ENCODE data around the gene HNF1B.

Gene HNF1B

DNA sequence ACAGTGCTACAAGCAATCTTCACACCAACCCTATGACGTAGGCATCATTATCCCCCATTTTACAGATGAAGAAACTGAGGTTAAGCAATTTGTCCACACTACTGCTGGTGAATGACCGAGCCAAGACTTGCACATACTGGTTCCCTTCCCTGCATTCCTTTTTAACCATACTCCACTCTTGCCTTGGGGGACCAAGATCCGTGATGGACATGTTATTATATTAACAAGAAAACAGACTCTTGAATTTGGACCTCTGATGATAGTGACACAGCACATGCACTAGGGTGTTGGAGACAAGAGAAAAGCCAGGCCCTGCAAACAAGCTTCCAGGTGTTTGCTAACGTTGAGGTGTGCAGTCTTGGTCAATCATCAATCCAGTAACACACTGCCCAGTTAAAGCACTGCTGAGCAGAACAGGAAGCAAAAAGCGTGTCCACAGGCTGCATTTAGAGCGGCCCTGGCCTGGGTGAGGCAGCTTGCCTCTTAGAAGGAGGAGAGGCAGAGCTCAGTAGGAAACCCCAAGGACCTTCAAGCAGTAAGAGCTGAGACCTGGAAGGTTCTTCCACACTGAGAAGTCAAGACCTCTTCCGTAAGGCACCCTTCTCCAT, 36.7 kb downstream of the HNF1B start:
- H2BK5ac ChIP-seq (ENCODE audit: low read length): no peak overlapping the region
- H2BK120ac ChIP-seq (ENCODE audit: low read depth, low read length): no peak overlapping the region
- H4K8ac ChIP-seq (ENCODE audit: low read depth, low read length): no peak overlapping the region
- H3K79me2 ChIP-seq (ENCODE audit: control insufficient read depth, insufficient read depth, low read length): no peaks in the 10 kb centered on the region
- H3K27ac ChIP-seq (ENCODE audit: low read depth, low read length): no peak overlapping the region
- H2BK15ac ChIP-seq (replicated peaks; ENCODE audit: low read depth): no peak overlapping the region
- no peak overlapping the region for H3K18ac ChIP-seq (ENCODE audit: low read length)
- no peak overlapping the region for H3K4me2 ChIP-seq (ENCODE audit: low read length)
- no peak overlapping the region for H4K5ac ChIP-seq (ENCODE audit: low read length)
- no peak overlapping the region for H3K4me3 ChIP-seq (ENCODE audit: low read length)
- H3K36me3 ChIP-seq (ENCODE audit: control insufficient read depth, insufficient read depth, low read length): no peaks in the 10 kb centered on the region
- H3K56ac ChIP-seq (ENCODE audit: low read length): peak overlapping the region; percentile 12
- H3K4ac ChIP-seq (ENCODE audit: low read depth, low read length): no peak overlapping the region
- H2AK5ac ChIP-seq (ENCODE audit: low read length): peak overlapping the region; percentile 72
- no peaks in the 10 kb centered on the region for H3K27me3 ChIP-seq (ENCODE audit: insufficient read depth, low read length, poor library complexity)
- WGBS (ENCODE audit: extremely low coverage, insufficient coverage, low lambda C conversion rate): no CpG with 5 or more reads among the region's 7 CpGs
- no peak overlapping the region for H3K9ac ChIP-seq (ENCODE audit: low read length)
- peak overlapping the region; percentile 31 for H3K23ac ChIP-seq (ENCODE audit: low read length)
- H3K4me1 ChIP-seq (ENCODE audit: control insufficient read depth, low read depth, low read length): peaks cover 7% of the 10 kb centered on the region
- no peaks in the 10 kb centered on the region for H3K79me1 ChIP-seq (ENCODE audit: low read length)
- DNase-seq: no peak

DNA sequence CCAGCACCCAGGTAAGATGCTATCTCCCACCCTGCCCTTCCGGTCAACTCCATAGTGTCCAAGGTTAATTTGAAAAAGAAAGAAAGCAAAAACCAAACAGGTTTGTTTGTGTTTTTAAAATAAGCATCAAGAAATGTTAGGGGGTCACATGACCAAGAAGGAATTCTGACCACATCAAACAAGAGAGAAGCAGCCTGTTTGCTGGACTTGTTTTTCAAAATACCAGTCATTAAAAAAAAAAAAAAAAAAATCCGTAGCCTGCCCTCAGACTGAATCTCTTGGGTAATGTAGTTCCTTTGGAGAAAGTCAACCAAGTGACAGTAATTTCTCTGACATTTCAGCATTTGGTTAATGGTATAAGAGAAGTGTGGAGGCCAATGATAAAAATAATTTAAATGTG, 38.4 kb downstream of the HNF1B start:
- H3K27me3 ChIP-seq (ENCODE audit: insufficient read depth, low read length, poor library complexity): no peaks in the 10 kb centered on the region
- no peak overlapping the region for H3K18ac ChIP-seq (ENCODE audit: low read length)
- no peak overlapping the region for H3K4me3 ChIP-seq (ENCODE audit: low read length)
- H2BK15ac ChIP-seq (replicated peaks; ENCODE audit: low read depth): no peak overlapping the region
- H3K23ac ChIP-seq (ENCODE audit: low read length): no peak overlapping the region
- H3K79me1 ChIP-seq (ENCODE audit: low read length): no peaks in the 10 kb centered on the region
- no peaks in the 10 kb centered on the region for H3K36me3 ChIP-seq (ENCODE audit: control insufficient read depth, insufficient read depth, low read length)
- H2BK120ac ChIP-seq (ENCODE audit: low read depth, low read length): no peak overlapping the region
- no peak overlapping the region for H3K9ac ChIP-seq (ENCODE audit: low read length)
- H2BK5ac ChIP-seq (ENCODE audit: low read length): no peak overlapping the region
- no peak overlapping the region for H4K8ac ChIP-seq (ENCODE audit: low read depth, low read length)
- DNase-seq: no peak
- no peak overlapping the region for H3K56ac ChIP-seq (ENCODE audit: low read length)
- no peak overlapping the region for H2AK5ac ChIP-seq (ENCODE audit: low read length)
- H3K4ac ChIP-seq (ENCODE audit: low read depth, low read length): no peak overlapping the region
- peaks cover 14% of the 10 kb centered on the region for H3K4me1 ChIP-seq (ENCODE audit: control insufficient read depth, low read depth, low read length)
- H4K5ac ChIP-seq (ENCODE audit: low read length): no peak overlapping the region
- H3K4me2 ChIP-seq (ENCODE audit: low read length): no peak overlapping the region
- H3K27ac ChIP-seq (ENCODE audit: low read depth, low read length): no peak overlapping the region
- WGBS (ENCODE audit: extremely low coverage, insufficient coverage, low lambda C conversion rate): no CpG with 5 or more reads among the region's 2 CpGs
- no peaks in the 10 kb centered on the region for H3K79me2 ChIP-seq (ENCODE audit: control insufficient read depth, insufficient read depth, low read length)

DNA sequence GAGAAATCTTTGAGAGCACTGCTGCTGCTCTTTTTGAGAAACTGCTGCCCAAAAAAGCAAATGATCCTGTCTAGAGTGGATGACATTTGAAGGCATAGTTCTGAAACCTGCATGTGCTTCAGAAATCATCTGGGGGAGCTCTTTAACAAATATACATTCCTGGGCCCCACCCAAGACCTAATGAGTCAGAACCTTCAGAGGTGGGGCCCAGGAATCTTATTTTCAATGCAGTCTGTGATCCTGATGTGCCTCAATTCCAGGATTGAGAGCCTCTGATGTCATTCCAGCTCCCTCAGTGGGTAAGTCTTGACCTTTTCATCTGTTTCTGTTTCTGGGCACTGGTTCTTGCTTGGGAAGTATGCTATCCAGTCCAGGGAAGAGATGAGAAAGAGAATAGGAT, 42.3 kb downstream of the HNF1B start:
- no peak overlapping the region for H4K8ac ChIP-seq (ENCODE audit: low read depth, low read length)
- no peak overlapping the region for H3K4ac ChIP-seq (ENCODE audit: low read depth, low read length)
- no peak overlapping the region for H3K4me3 ChIP-seq (ENCODE audit: low read length)
- no peak overlapping the region for H3K9ac ChIP-seq (ENCODE audit: low read length)
- H3K27me3 ChIP-seq (ENCODE audit: insufficient read depth, low read length, poor library complexity): no peaks in the 10 kb centered on the region
- no peak overlapping the region for H3K27ac ChIP-seq (ENCODE audit: low read depth, low read length)
- peaks cover 7% of the 10 kb centered on the region for H3K4me1 ChIP-seq (ENCODE audit: control insufficient read depth, low read depth, low read length)
- DNase-seq: no peak
- H3K18ac ChIP-seq (ENCODE audit: low read length): no peak overlapping the region
- H3K23ac ChIP-seq (ENCODE audit: low read length): no peak overlapping the region
- no peaks in the 10 kb centered on the region for H3K79me1 ChIP-seq (ENCODE audit: low read length)
- H2AK5ac ChIP-seq (ENCODE audit: low read length): no peak overlapping the region
- H3K79me2 ChIP-seq (ENCODE audit: control insufficient read depth, insufficient read depth, low read length): no peaks in the 10 kb centered on the region
- H3K56ac ChIP-seq (ENCODE audit: low read length): peak overlapping the region; percentile 12
- H2BK5ac ChIP-seq (ENCODE audit: low read length): no peak overlapping the region
- H3K4me2 ChIP-seq (ENCODE audit: low read length): no peak overlapping the region
- no peaks in the 10 kb centered on the region for H3K36me3 ChIP-seq (ENCODE audit: control insufficient read depth, insufficient read depth, low read length)
- no peak overlapping the region for H4K5ac ChIP-seq (ENCODE audit: low read length)
- no peak overlapping the region for H2BK15ac ChIP-seq (replicated peaks; ENCODE audit: low read depth)
- H2BK120ac ChIP-seq (ENCODE audit: low read depth, low read length): no peak overlapping the region

DNA sequence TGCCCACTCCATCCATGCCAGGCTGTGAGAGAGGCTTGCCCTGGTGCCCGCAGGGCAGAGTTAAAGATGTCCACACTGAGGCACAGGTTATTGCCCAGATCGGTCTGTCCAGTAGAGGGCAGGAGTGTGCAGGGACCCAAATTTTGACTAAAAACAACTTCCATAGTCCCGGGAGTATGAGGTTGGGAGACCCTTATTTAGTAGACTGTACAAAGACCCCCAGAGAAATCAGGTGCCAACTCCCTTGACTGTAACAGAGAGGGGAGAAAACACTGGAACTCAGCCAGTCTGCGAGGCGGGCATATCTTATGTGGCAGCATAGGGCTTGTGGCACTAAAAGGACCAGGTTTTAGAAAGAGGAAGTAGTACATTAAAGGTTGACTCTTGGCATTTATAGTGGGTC, 43.4 kb downstream of the HNF1B start:
- no peak overlapping the region for H4K8ac ChIP-seq (ENCODE audit: low read depth, low read length)
- H3K9ac ChIP-seq (ENCODE audit: low read length): no peak overlapping the region
- no peak overlapping the region for H3K23ac ChIP-seq (ENCODE audit: low read length)
- no peaks in the 10 kb centered on the region for H3K27me3 ChIP-seq (ENCODE audit: insufficient read depth, low read length, poor library complexity)
- no peak overlapping the region for H2BK15ac ChIP-seq (replicated peaks; ENCODE audit: low read depth)
- peaks cover 7% of the 10 kb centered on the region for H3K4me1 ChIP-seq (ENCODE audit: control insufficient read depth, low read depth, low read length)
- no peak overlapping the region for H3K18ac ChIP-seq (ENCODE audit: low read length)
- peak overlapping the region; percentile 54 for H3K56ac ChIP-seq (ENCODE audit: low read length)
- no peak overlapping the region for H2BK5ac ChIP-seq (ENCODE audit: low read length)
- peak; percentile 47 for DNase-seq
- no peaks in the 10 kb centered on the region for H3K79me1 ChIP-seq (ENCODE audit: low read length)
- no peaks in the 10 kb centered on the region for H3K36me3 ChIP-seq (ENCODE audit: control insufficient read depth, insufficient read depth, low read length)
- H4K5ac ChIP-seq (ENCODE audit: low read length): no peak overlapping the region
- no CpG with 5 or more reads among the region's 5 CpGs for WGBS (ENCODE audit: extremely low coverage, insufficient coverage, low lambda C conversion rate)
- no peak overlapping the region for H2AK5ac ChIP-seq (ENCODE audit: low read length)
- no peaks in the 10 kb centered on the region for H3K79me2 ChIP-seq (ENCODE audit: control insufficient read depth, insufficient read depth, low read length)
- no peak overlapping the region for H3K4me3 ChIP-seq (ENCODE audit: low read length)
- no peak overlapping the region for H3K4me2 ChIP-seq (ENCODE audit: low read length)
- no peak overlapping the region for H3K4ac ChIP-seq (ENCODE audit: low read depth, low read length)
- H2BK120ac ChIP-seq (ENCODE audit: low read depth, low read length): no peak overlapping the region
- peak overlapping the region; percentile 36 for H3K27ac ChIP-seq (ENCODE audit: low read depth, low read length)

DNA sequence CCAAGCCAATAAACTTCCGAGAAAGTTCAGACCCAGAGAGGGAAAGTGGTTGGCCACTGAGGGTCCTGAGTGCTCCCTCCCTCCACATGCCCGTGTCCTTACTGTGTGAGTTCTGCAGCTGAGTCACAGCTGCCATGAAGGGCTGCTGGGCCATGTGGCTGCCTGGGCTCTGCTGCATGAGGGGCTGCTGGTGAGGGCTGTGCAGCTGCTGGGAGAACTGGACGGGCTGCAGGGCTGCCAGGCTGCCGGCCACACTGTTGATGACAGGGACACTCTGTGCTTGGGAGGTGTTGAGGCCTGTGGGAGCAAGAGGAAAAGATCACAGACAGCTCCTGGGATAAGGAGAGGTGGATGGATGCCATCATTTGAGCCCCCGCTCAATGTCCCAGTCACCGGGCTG, 44.0 kb downstream of the HNF1B start:
- H3K79me1 ChIP-seq (ENCODE audit: low read length): no peaks in the 10 kb centered on the region
- no peak for DNase-seq
- H3K79me2 ChIP-seq (ENCODE audit: control insufficient read depth, insufficient read depth, low read length): no peaks in the 10 kb centered on the region
- peaks cover 7% of the 10 kb centered on the region for H3K4me1 ChIP-seq (ENCODE audit: control insufficient read depth, low read depth, low read length)
- no peak overlapping the region for H3K18ac ChIP-seq (ENCODE audit: low read length)
- no peak overlapping the region for H2BK120ac ChIP-seq (ENCODE audit: low read depth, low read length)
- WGBS (ENCODE audit: extremely low coverage, insufficient coverage, low lambda C conversion rate): no CpG with 5 or more reads among the region's 6 CpGs
- no peak overlapping the region for H3K4me3 ChIP-seq (ENCODE audit: low read length)
- no peaks in the 10 kb centered on the region for H3K36me3 ChIP-seq (ENCODE audit: control insufficient read depth, insufficient read depth, low read length)
- no peak overlapping the region for H4K8ac ChIP-seq (ENCODE audit: low read depth, low read length)
- H3K9ac ChIP-seq (ENCODE audit: low read length): no peak overlapping the region
- no peak overlapping the region for H2BK5ac ChIP-seq (ENCODE audit: low read length)
- no peak overlapping the region for H3K27ac ChIP-seq (ENCODE audit: low read depth, low read length)
- no peak overlapping the region for H4K5ac ChIP-seq (ENCODE audit: low read length)
- no peaks in the 10 kb centered on the region for H3K27me3 ChIP-seq (ENCODE audit: insufficient read depth, low read length, poor library complexity)
- H3K23ac ChIP-seq (ENCODE audit: low read length): no peak overlapping the region
- no peak overlapping the region for H3K4me2 ChIP-seq (ENCODE audit: low read length)
- no peak overlapping the region for H3K4ac ChIP-seq (ENCODE audit: low read depth, low read length)
- no peak overlapping the region for H2AK5ac ChIP-seq (ENCODE audit: low read length)
- H3K56ac ChIP-seq (ENCODE audit: low read length): no peak overlapping the region
- no peak overlapping the region for H2BK15ac ChIP-seq (replicated peaks; ENCODE audit: low read depth)

DNA sequence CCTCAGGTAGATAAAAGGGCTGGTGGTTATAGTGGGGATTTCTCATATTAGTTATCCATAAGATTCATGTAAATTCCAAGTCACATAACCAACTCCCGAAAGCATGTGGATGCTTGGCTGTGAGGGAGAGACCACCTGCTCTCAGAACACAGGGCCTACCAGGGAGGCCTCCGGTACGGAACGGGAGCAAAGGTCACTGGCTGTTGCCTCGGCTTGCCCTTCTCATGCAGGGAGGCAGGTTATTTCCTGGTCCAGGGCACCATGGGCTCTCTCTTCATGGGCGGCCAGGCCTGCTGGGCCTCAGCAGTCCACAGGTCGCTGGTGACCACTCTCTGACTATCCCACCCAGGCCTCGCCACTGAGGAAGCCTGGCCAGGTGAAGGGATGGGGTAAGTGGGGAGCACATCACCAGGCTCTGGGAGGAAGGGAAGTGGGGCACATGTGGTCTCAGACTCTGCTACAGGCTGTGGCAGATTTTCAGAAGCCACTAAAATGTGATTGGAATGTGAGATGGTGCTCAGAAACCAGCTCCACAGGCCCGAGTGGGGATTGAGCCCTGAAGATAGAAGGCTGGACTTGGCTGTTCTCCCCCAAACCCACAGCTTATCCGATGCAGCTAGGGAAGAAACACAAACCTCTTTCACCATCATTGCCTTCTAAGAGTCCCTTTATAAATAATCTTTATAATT, 45.4 kb downstream of the HNF1B start:
- Histone ChIP-seq H2AK5ac (ENCODE audit: low read length) (no peak overlapping the region), H3K4me1 (ENCODE audit: control insufficient read depth, low read depth, low read length) (peaks cover 7% of the 10 kb centered on the region), H3K9ac (ENCODE audit: low read length) (no peak overlapping the region), H3K23ac (ENCODE audit: low read length) (no peak overlapping the region), H2BK5ac (ENCODE audit: low read length) (no peak overlapping the region), H4K5ac (ENCODE audit: low read length) (no peak overlapping the region), H3K79me1 (ENCODE audit: low read length) (no peaks in the 10 kb centered on the region), H3K79me2 (ENCODE audit: control insufficient read depth, insufficient read depth, low read length) (no peaks in the 10 kb centered on the region), H3K4me2 (ENCODE audit: low read length) (no peak overlapping the region), H3K18ac (ENCODE audit: low read length) (no peak overlapping the region), H3K4ac (ENCODE audit: low read depth, low read length) (no peak overlapping the region), H3K56ac (ENCODE audit: low read length) (no peak overlapping the region), H4K8ac (ENCODE audit: low read depth, low read length) (no peak overlapping the region), H3K36me3 (ENCODE audit: control insufficient read depth, insufficient read depth, low read length) (no peaks in the 10 kb centered on the region), H3K4me3 (ENCODE audit: low read length) (no peak overlapping the region), H2BK15ac (replicated peaks; ENCODE audit: low read depth) (no peak overlapping the region), H3K27ac (ENCODE audit: low read depth, low read length) (no peak overlapping the region), H2BK120ac (ENCODE audit: low read depth, low read length) (no peak overlapping the region), H3K27me3 (ENCODE audit: insufficient read depth, low read length, poor library complexity) (no peaks in the 10 kb centered on the region)
- DNase-seq: no peak
- WGBS (ENCODE audit: extremely low coverage, insufficient coverage, low lambda C conversion rate): no CpG with 5 or more reads among the region's 10 CpGs

Measured in mesendoderm (in vitro differentiated cells).